ENCODE measurements around the gene TTC17. TPM values are rescaled to one million over a fixed set of nuclear protein-coding genes. Genes with fewer than 3 reads are reported as not detected.

Gene TTC17
- total RNA-seq, 2 experiments from 2014 or later, result 71.3 to 84.2 TPM

DNA sequence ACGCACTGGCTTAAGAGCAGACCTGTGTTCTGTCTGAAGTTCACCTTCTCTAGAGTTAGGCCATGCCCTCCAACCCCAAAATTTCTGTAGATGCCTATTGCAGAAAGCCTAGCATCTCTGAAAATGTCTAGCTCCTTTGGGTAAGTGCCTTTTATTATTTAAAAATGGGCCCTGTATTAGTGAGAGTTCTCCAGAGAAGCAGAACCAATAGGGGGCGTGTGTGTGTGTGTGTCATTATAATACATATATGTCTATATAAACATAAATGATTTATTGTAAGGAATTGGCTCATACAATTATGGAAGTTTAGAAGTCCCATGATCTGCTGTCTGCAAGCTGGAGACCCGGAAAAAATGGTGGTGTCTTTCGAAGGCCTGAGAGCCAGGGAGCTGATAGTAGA, 144.7 kb downstream of the TTC17 start:
- POLR2A ChIA-PET, result no interaction called here
- CTCF ChIA-PET (ENCODE audit: unreplicated experiment), result no interaction called here
- Histone ChIP-seq H2AFZ (ENCODE audit: low read length) (no peak overlapping the region), H3K79me2 (ENCODE audit: insufficient read depth, low read depth, low read length) (no peaks in the 10 kb centered on the region), H3K36me3 (ENCODE audit: insufficient read depth, low read length) (no peaks in the 10 kb centered on the region), H3K4me3 (ENCODE audit: low read depth, low read length, poor library complexity, severe bottlenecking) (no peak overlapping the region), H3K9me2 (ENCODE audit: insufficient read depth, low read length) (no peaks in the 10 kb centered on the region), H4K20me1 (ENCODE audit: insufficient read depth, low read length) (no peaks in the 10 kb centered on the region), H3K4me2 (ENCODE audit: low read length) (no peak overlapping the region), H3K27ac (ENCODE audit: low read depth, low read length, poor library complexity, severe bottlenecking) (no peak overlapping the region), H3K4me1 (ENCODE audit: insufficient read depth, low read length, poor library complexity, severe bottlenecking) (no peaks in the 10 kb centered on the region), H3K9me3 (ENCODE audit: low read length) (no peaks in the 10 kb centered on the region)
- no peak for DNase-seq (ENCODE audit: low spot score)
- no TSS peak for BruUV-seq (replicated peaks)
- intact Hi-C loops (cut with micrococcal nuclease; ENCODE audit: unreplicated experiment), result loop anchor here (5.0 kb wide), 1 partner anchor 349 kb away; no protein-coding TSS in a partner anchor
- TF ChIP-seq EZH2phosphoT487 (IDR thresholded peaks at IDR 0.05; ENCODE audit: borderline replicate concordance, low read depth, low read length), result no peak
- TF ChIP-seq, protein P1, sequence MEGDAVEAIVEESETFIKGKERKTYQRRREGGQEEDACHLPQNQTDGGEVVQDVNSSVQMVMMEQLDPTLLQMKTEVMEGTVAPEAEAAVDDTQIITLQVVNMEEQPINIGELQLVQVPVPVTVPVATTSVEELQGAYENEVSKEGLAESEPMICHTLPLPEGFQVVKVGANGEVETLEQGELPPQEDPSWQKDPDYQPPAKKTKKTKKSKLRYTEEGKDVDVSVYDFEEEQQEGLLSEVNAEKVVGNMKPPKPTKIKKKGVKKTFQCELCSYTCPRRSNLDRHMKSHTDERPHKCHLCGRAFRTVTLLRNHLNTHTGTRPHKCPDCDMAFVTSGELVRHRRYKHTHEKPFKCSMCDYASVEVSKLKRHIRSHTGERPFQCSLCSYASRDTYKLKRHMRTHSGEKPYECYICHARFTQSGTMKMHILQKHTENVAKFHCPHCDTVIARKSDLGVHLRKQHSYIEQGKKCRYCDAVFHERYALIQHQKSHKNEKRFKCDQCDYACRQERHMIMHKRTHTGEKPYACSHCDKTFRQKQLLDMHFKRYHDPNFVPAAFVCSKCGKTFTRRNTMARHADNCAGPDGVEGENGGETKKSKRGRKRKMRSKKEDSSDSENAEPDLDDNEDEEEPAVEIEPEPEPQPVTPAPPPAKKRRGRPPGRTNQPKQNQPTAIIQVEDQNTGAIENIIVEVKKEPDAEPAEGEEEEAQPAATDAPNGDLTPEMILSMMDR (conservative IDR thresholded peaks at IDR 0.05; ENCODE audit: low read length), result peak; percentile 68

DNA sequence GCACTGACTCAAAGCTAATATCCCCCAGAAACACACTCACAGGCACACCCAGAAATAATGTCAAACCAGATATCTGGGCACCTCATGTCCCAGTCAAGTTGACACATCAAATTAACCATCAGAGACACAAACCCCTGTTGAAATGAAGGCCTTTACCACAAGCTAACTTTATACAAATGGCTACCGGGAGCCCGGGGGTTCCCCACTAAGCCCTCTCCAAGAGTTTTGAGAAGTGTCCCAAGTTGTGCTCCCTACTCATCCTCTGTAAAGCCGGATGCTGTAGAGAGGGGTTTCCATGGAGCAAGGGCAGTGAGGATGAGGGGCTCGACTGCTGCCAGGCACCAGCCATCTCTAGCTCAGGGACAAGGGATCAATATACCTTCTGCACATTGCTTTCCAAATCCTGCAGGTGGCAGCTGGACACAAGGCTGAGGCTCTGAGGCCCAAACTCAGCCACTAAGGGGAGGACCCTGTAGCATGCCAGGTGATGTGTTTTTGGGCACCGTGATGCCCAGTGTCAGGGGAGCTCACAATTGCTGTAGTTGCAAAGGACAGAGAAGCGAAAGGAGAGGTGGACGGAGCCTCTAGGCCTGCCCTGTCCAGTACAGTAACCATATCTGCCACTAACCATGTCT, 145.7 kb downstream of the TTC17 start:
- intact Hi-C loops (cut with micrococcal nuclease; ENCODE audit: unreplicated experiment), result loop anchor here (2.0 to 5.0 kb wide), 2 partner anchors 64 to 348 kb away; no protein-coding TSS in a partner anchor
- peak; percentile 4 for DNase-seq (ENCODE audit: low spot score)
- H3K36me3 ChIP-seq (ENCODE audit: insufficient read depth, low read length), result no peaks in the 10 kb centered on the region
- no peak for TF ChIP-seq EZH2phosphoT487 (IDR thresholded peaks at IDR 0.05; ENCODE audit: borderline replicate concordance, low read depth, low read length)
- TF ChIP-seq, protein P1 (conservative IDR thresholded peaks at IDR 0.05; ENCODE audit: low read length), result 0 out of 2 replicates have a peak, but pooled peaks have one; percentile 20
- no peaks in the 10 kb centered on the region for H3K9me2 ChIP-seq (ENCODE audit: insufficient read depth, low read length)
- H3K4me2 ChIP-seq (ENCODE audit: low read length), result no peak overlapping the region
- CTCF ChIA-PET (ENCODE audit: unreplicated experiment), result interaction anchor here (0.5 to 1.4 kb wide), 5 partner anchors 17 to 68 kb away, joined by 3 to 4 read pairs (median 3); no protein-coding TSS in a partner anchor
- no peaks in the 10 kb centered on the region for H4K20me1 ChIP-seq (ENCODE audit: insufficient read depth, low read length)
- no peak overlapping the region for H3K4me3 ChIP-seq (ENCODE audit: low read depth, low read length, poor library complexity, severe bottlenecking)
- H2AFZ ChIP-seq (ENCODE audit: low read length), result no peak overlapping the region
- no peaks in the 10 kb centered on the region for H3K79me2 ChIP-seq (ENCODE audit: insufficient read depth, low read depth, low read length)
- no peak overlapping the region for H3K27ac ChIP-seq (ENCODE audit: low read depth, low read length, poor library complexity, severe bottlenecking)
- POLR2A ChIA-PET, result interaction anchor here (0.6 to 0.7 kb wide), 4 partner anchors 11 to 1214 kb away, joined by 3 to 4 read pairs (median 3); no protein-coding TSS in a partner anchor
- H3K9me3 ChIP-seq (ENCODE audit: low read length), result no peaks in the 10 kb centered on the region
- H3K4me1 ChIP-seq (ENCODE audit: insufficient read depth, low read length, poor library complexity, severe bottlenecking), result no peaks in the 10 kb centered on the region
- BruUV-seq (replicated peaks), result no TSS peak

DNA sequence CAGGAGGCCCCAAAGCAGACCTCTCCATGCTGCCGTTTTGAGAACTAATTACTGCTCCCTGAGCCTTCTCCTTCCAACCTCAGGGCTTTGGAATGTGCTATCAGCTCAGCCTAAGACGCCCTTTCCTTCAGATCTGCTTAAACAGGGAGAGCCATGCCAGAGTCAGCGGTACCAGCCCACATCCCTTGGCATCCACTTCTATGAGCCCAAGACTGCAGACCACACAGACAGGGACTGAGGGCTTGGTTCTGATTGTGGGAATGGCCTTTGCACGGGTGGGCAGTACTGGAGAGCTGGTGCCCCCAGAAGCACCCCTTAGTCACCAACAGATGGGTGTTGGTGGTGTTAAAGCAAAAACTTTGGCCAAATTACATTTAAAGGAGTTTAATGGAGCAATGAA, 146.5 kb downstream of the TTC17 start:
- POLR2A ChIA-PET, result no interaction called here
- intact Hi-C loops (cut with micrococcal nuclease; ENCODE audit: unreplicated experiment), result loop anchor here (2.0 kb wide), 1 partner anchor 64 kb away; no protein-coding TSS in a partner anchor
- Histone ChIP-seq H3K36me3 (ENCODE audit: insufficient read depth, low read length) (no peaks in the 10 kb centered on the region), H3K79me2 (ENCODE audit: insufficient read depth, low read depth, low read length) (no peaks in the 10 kb centered on the region), H3K9me3 (ENCODE audit: low read length) (no peaks in the 10 kb centered on the region), H3K9me2 (ENCODE audit: insufficient read depth, low read length) (no peaks in the 10 kb centered on the region), H2AFZ (ENCODE audit: low read length) (no peak overlapping the region), H3K4me1 (ENCODE audit: insufficient read depth, low read length, poor library complexity, severe bottlenecking) (no peaks in the 10 kb centered on the region), H3K4me3 (ENCODE audit: low read depth, low read length, poor library complexity, severe bottlenecking) (no peak overlapping the region), H4K20me1 (ENCODE audit: insufficient read depth, low read length) (no peaks in the 10 kb centered on the region), H3K4me2 (ENCODE audit: low read length) (no peak overlapping the region), H3K27ac (ENCODE audit: low read depth, low read length, poor library complexity, severe bottlenecking) (no peak overlapping the region)
- no TSS peak for BruUV-seq (replicated peaks)
- CTCF ChIA-PET (ENCODE audit: unreplicated experiment), result interaction anchor here (0.6 to 1.4 kb wide), 3 partner anchors 57 to 67 kb away, joined by 3 to 4 read pairs (median 3); no protein-coding TSS in a partner anchor
- TF ChIP-seq, protein P1 (conservative IDR thresholded peaks at IDR 0.05; ENCODE audit: low read length), result no peak
- TF ChIP-seq EZH2phosphoT487 (IDR thresholded peaks at IDR 0.05; ENCODE audit: borderline replicate concordance, low read depth, low read length), result no peak
- DNase-seq (ENCODE audit: low spot score), result no peak

Data from OCI-LY7 (cell line).